Measurements from ENCODE around the gene RBM20.

DNA sequence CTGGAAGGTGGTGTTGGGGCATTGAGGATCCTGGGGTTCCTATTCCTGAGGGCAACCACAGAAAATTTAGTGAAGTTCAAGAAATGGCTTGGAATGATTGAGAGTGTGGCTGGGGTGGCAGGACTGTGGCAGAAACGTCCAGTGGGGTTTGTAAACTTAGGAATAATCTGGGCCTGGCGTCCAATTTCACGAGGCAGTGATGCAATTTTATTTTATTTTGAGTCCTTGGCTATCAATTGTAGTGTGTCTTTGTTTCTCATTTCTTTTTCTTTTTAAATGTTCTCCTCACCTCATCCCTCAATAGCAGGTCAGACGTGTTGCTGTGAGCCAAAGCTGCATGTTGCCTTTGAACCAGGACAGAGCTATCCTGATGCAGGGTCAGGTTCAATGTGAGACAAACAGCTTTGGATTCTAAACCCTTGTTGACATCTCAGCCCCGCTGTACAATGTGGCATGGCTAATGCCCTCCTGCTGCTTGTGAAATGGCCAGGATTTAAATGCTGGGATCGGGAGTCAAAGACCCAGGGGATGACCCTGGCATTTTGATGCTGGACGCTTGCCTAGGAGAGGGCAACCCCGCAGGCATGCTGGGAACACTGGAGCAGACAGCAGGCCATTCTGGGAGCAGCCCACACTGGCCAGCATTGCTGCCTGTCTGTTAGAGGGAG lies 64.8 kb downstream of the RBM20 start:
- TF ChIP-seq, protein P1, sequence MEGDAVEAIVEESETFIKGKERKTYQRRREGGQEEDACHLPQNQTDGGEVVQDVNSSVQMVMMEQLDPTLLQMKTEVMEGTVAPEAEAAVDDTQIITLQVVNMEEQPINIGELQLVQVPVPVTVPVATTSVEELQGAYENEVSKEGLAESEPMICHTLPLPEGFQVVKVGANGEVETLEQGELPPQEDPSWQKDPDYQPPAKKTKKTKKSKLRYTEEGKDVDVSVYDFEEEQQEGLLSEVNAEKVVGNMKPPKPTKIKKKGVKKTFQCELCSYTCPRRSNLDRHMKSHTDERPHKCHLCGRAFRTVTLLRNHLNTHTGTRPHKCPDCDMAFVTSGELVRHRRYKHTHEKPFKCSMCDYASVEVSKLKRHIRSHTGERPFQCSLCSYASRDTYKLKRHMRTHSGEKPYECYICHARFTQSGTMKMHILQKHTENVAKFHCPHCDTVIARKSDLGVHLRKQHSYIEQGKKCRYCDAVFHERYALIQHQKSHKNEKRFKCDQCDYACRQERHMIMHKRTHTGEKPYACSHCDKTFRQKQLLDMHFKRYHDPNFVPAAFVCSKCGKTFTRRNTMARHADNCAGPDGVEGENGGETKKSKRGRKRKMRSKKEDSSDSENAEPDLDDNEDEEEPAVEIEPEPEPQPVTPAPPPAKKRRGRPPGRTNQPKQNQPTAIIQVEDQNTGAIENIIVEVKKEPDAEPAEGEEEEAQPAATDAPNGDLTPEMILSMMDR (IDR thresholded peaks at IDR 0.05): no peak
- TF ChIP-seq POLR2AphosphoS5 (IDR thresholded peaks at IDR 0.05; ENCODE audit: low read depth, low read length): no peak

All from Panc1 (cell line).